Caco-2 (cell line): ENCODE measurements around the gene SF3A2. TPM values are rescaled to one million over a fixed set of nuclear protein-coding genes. Genes with fewer than 3 reads are reported as not detected.

ENCODE experiments used
- BruUV-seq: library from RNA; stranded (reverse); fragments of 400-500 nt; replicated peaks from 2 replicates; lab custom pipeline; 2021; lab: Mats Ljungman, UMichigan
- CTCF ChIA-PET: fragments of 300-600 bp; sonication (Branson Sonifier 250); formaldehyde crosslinking; loops from one replicate; lab custom pipeline; 2022; ENCODE audit warnings: antibody characterized with exemption; lab: Charles Lee
- POLR2A ChIA-PET: fragments of 300-600 bp; sonication (Branson Sonifier 250); formaldehyde crosslinking; loops from one replicate; lab custom pipeline; 2022; ENCODE audit warnings: antibody characterized with exemption; lab: Charles Lee
- DNase-seq, 2 experiments: peaks; one replicate each; pipeline versions ENCODE4 v3.0.0 to v3.0.0-alpha.2; 2020 to 2022
- H3K27me3 ChIP-seq: replicated peaks from 2 replicates; pipeline ENCODE4 v1.6.0; 2011; ENCODE audit warnings: low read length; ENCODE audit not compliant: control insufficient read depth, insufficient read depth
- H3K36me3 ChIP-seq: 2 replicates; pipeline ENCODE4 v1.5.1; 2011; ENCODE audit warnings: low read length; ENCODE audit not compliant: control insufficient read depth, insufficient read depth
- H3K4me1 ChIP-seq: fragments of 250-450 bp; sonication (Bioruptor Pico); 2 replicates; pipeline ENCODE4 v1.5.1; 2020; ENCODE audit warnings: mild to moderate bottlenecking
- H3K4me3 ChIP-seq: 2 replicates; pipeline ENCODE4 v1.5.1; 2011; ENCODE audit warnings: low read depth, mild to moderate bottlenecking, control low read depth, low read length
- H3K9me3 ChIP-seq: fragments of 250-450 bp; sonication (Bioruptor Pico); 2 replicates; pipeline ENCODE4 v1.5.1; 2020; ENCODE audit warnings: mild to moderate bottlenecking, moderate library complexity
- H3K27ac Mint-ChIP-seq: one replicate; pipeline ENCODE4 v1.8.0; 2022; ENCODE audit warnings: mixed read lengths; ENCODE audit not compliant: unreplicated experiment
- H3K27me3 Mint-ChIP-seq: one replicate; pipeline ENCODE4 v1.8.0; 2022; ENCODE audit warnings: mixed read lengths; ENCODE audit not compliant: insufficient read depth, unreplicated experiment
- H3K36me3 Mint-ChIP-seq: one replicate; pipeline ENCODE4 v1.8.0; 2022; ENCODE audit warnings: mild to moderate bottlenecking, mixed read lengths; ENCODE audit not compliant: insufficient read depth, unreplicated experiment
- H3K4me1 Mint-ChIP-seq: one replicate; pipeline ENCODE4 v1.8.0; 2022; ENCODE audit warnings: low read depth, mixed read lengths; ENCODE audit not compliant: unreplicated experiment
- H3K4me3 Mint-ChIP-seq: one replicate; pipeline ENCODE4 v1.8.0; 2022; ENCODE audit warnings: mild to moderate bottlenecking, moderate library complexity, mixed read lengths; ENCODE audit not compliant: unreplicated experiment
- H3K9me3 Mint-ChIP-seq: one replicate; pipeline ENCODE4 v1.8.0; 2022; ENCODE audit warnings: mixed read lengths; ENCODE audit not compliant: unreplicated experiment
- intact Hi-C: fragments of 100-400 bp; cut with micrococcal nuclease; formaldehyde crosslinking; loops from one replicate; pipeline ENCODE4 v1.10.0; 2022; ENCODE audit not compliant: unreplicated experiment
- total RNA-seq: library from RNA; stranded (reverse); gene quantifications from 2 replicates; pipeline ENCODE4 v1.2.3, GENCODE V29; 2022
- TF ChIP-seq, protein P1 (sequence below), 2 experiments: fragments of 200-600 bp in 1 of 2; IDR thresholded peaks; 1 replicate in 1 of 2; 2 replicates in 1 of 2; pipeline versions ENCODE4 v1.5.1 to v1.8.0; 2011 to 2022; ENCODE audit warnings: antibody characterized with exemption in 1 of 2, control low read depth in 1 of 2, inconsistent platforms in 1 of 2, low read depth in 1 of 2, low read length in 1 of 2, mild to moderate bottlenecking in 1 of 2, moderate library complexity in 1 of 2; ENCODE audit not compliant: insufficient read depth in 1 of 2, severe bottlenecking in 1 of 2, unreplicated experiment in 1 of 2

Gene SF3A2
- total RNA-seq, 1 experiment from 2014 or later: 129 TPM

GRCh38 chr19:2214251-2214650 is 22.4 kb upstream of the SF3A2 start:
- CTCF ChIA-PET: no interaction called here
- no TSS peak for BruUV-seq

DNA sequence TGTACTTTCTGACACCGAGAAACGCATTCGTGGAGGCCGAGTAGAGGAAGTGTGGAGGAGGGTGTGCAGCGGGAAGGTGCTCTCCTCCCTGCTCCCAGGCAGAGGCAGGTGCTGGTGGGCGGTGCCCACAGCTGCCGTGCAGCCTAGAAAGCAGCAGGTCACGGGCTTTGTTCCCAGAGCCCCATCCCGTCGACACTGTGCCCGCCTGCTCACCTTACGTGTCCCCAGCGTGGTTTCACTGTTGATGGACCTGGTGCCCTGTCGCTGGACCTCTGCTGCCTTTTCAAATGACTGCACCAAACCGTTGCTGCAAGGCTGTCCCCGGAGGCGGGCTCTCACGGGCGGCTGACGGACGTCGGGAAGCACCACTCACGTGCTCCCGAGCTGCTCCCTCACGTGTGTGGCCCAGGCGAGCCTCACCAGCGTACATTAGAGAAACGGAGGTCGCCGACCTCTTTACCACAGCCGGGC is 21.3 kb upstream of the SF3A2 start:
- Mint-ChIP-seq H3K36me3 (peaks cover 97% of the 10 kb centered on the region), H3K4me1 (peaks cover 6% of the 10 kb centered on the region), H3K4me3 (no peak overlapping the region), H3K27me3 (no peaks in the 10 kb centered on the region), H3K9me3 (no peaks in the 10 kb centered on the region), H3K27ac (no peak overlapping the region)
- TF ChIP-seq, protein P1, sequence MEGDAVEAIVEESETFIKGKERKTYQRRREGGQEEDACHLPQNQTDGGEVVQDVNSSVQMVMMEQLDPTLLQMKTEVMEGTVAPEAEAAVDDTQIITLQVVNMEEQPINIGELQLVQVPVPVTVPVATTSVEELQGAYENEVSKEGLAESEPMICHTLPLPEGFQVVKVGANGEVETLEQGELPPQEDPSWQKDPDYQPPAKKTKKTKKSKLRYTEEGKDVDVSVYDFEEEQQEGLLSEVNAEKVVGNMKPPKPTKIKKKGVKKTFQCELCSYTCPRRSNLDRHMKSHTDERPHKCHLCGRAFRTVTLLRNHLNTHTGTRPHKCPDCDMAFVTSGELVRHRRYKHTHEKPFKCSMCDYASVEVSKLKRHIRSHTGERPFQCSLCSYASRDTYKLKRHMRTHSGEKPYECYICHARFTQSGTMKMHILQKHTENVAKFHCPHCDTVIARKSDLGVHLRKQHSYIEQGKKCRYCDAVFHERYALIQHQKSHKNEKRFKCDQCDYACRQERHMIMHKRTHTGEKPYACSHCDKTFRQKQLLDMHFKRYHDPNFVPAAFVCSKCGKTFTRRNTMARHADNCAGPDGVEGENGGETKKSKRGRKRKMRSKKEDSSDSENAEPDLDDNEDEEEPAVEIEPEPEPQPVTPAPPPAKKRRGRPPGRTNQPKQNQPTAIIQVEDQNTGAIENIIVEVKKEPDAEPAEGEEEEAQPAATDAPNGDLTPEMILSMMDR (IDR thresholded peaks at IDR 0.05; ENCODE audit: insufficient read depth in 1 of 2, low read depth in 1 of 2, low read length in 1 of 2, severe bottlenecking in 1 of 2, unreplicated experiment in 1 of 2): no peak
- no peak for DNase-seq
- no peak overlapping the region for H3K4me3 ChIP-seq
- peaks cover 10% of the 10 kb centered on the region for H3K36me3 ChIP-seq
- no TSS peak for BruUV-seq
- H3K9me3 ChIP-seq: no peaks in the 10 kb centered on the region
- peaks cover 24% of the 10 kb centered on the region for H3K4me1 ChIP-seq
- ChIA-PET CTCF (no interaction called here), POLR2A (no interaction called here)
- no peaks in the 10 kb centered on the region for H3K27me3 ChIP-seq
- intact Hi-C loops: loop anchor here (10.0 kb wide), 1 partner anchor 51 kb away; the partner anchor contains the start of gene DOT1L

More at GRCh38 chr19:2214251-2214650, 22.4 kb upstream of the SF3A2 start:
- Histone ChIP-seq H3K4me3 (no peak overlapping the region), H3K4me1 (peaks cover 24% of the 10 kb centered on the region), H3K36me3 (peaks cover 10% of the 10 kb centered on the region), H3K27me3 (no peaks in the 10 kb centered on the region), H3K9me3 (no peaks in the 10 kb centered on the region)
- Mint-ChIP-seq H3K36me3 (peaks cover 87% of the 10 kb centered on the region), H3K9me3 (no peaks in the 10 kb centered on the region), H3K27ac (no peak overlapping the region), H3K4me1 (peaks cover 6% of the 10 kb centered on the region), H3K4me3 (no peak overlapping the region), H3K27me3 (no peaks in the 10 kb centered on the region)
- POLR2A ChIA-PET: no interaction called here
- intact Hi-C loops: loop anchor here (10.0 kb wide), 1 partner anchor 49 kb away; the partner anchor contains the start of gene DOT1L
- TF ChIP-seq, protein P1 (IDR thresholded peaks at IDR 0.05; ENCODE audit: insufficient read depth in 1 of 2, low read depth in 1 of 2, low read length in 1 of 2, severe bottlenecking in 1 of 2, unreplicated experiment in 1 of 2): no peak
- DNase-seq: no peak

DNA sequence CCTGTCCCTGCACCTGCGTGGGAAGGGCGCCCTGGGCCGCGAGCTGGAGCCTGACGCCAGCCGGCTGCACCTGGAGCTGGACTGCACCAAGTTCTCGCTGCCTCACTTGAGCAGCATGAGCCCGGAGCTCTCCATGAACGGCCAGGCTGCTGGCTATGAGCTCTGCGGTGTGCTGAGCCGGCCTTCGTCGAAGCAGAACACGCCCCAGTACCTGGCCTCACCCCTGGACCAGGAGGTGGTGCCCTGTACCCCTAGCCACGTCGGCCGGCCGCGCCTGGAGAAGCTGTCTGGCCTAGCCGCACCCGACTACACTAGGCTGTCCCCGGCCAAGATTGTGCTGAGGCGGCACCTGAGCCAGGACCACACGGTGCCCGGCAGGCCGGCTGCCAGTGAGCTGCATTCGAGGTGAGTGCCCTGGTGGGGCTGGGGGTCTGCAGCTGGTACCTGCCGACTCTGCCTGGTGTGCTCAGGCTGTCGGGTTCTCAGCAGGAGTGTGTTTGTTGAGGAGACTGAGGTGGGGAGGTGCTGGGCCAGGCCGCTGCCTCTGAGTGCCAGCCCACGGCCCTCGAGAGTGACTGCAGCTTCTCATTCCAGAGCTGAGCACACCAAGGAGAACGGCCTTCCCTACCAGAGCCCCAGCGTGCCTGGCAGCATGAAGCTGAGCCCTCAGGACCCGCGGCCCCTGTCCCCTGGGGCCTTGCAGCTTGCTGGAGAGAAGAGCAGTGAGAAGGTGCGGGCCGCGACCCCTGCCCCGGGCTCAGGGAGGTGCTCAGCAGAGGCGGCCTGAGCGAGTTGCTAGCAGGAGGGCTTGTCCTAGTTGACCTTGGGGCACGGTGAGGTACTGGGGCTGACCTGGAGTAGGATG is 20.0 kb upstream of the SF3A2 start:
- Histone ChIP-seq H3K4me3 (no peak overlapping the region), H3K9me3 (no peaks in the 10 kb centered on the region), H3K27me3 (no peaks in the 10 kb centered on the region), H3K36me3 (peaks cover 5% of the 10 kb centered on the region), H3K4me1 (peaks cover 19% of the 10 kb centered on the region)
- intact Hi-C loops: loop anchor here (10.0 kb wide), 1 partner anchor 52 kb away; the partner anchor contains the start of gene DOT1L
- peak overlapping the region; percentile 77 for H3K27ac Mint-ChIP-seq
- peak overlapping the region; percentile 39 for H3K4me3 Mint-ChIP-seq
- no peaks in the 10 kb centered on the region for H3K27me3 Mint-ChIP-seq
- TF ChIP-seq, protein P1 (IDR thresholded peaks at IDR 0.05; ENCODE audit: insufficient read depth in 1 of 2, low read depth in 1 of 2, low read length in 1 of 2, severe bottlenecking in 1 of 2, unreplicated experiment in 1 of 2): no peak
- peaks cover 5% of the 10 kb centered on the region for H3K4me1 Mint-ChIP-seq
- CTCF ChIA-PET: interaction anchor here (1.2 kb wide), 1 partner anchor 61 kb away, joined by 4 read pairs; no protein-coding TSS in a partner anchor
- BruUV-seq: no TSS peak
- POLR2A ChIA-PET: no interaction called here
- H3K36me3 Mint-ChIP-seq: peaks cover 92% of the 10 kb centered on the region
- no peak for DNase-seq
- H3K9me3 Mint-ChIP-seq: no peaks in the 10 kb centered on the region
